GM19023 (cell line): ENCODE results near the gene TGFBI.

Experiments used
- ATAC-seq: cut with Tn5 transposase; IDR thresholded peaks from one replicate; pipeline ENCODE4 v1.9.1; 2021; ENCODE audit warnings: mild to moderate bottlenecking, moderate library complexity; ENCODE audit not compliant: unreplicated experiment

Gene TGFBI

GRCh38 chr5:136061630-136062365, 33.0 kb downstream of the TGFBI start:
- ATAC-seq, result no peak

DNA sequence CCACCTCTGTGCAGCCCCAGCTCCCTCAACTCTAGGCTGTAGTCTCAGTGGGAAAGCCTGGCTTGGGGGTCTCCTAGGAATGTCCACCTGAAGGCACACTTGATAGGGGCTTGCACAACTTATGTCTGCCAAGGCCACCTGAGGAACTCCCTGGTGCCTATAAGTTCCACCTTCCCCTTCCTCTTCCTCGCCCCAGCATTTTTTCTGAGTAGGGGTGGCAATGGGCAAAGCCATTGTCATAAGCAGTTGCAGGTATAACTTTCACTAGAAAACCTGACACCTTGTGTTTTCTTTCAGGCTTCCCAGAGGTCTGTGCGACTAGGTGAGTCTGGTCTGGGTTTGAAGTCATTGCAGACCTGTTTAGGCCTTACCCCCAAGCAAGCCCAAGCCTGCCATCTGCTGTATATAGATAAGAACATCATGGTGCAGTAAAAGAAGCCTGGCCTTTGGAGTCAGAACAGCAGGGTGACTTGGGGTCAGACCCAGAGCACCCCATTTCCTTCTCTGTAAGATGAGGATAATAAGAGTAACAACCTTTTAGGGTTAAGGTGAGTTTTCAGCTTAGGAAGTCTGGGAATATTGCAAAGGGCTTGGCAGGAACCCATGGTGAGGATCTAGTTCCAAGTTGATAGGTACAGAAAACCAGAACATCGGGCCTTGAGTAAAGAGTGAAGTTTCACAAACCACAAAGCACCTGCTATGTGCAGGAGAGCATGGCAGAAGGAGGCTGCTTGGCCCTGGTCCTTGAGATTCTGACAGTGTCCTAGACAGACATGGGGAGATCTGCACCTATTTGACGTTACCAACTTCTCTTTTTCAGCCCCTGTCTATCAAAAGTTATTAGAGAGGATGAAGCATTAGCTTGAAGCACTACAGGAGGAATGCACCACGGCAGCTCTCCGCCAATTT, 33.8 kb downstream of the TGFBI start:
- peak; percentile 76 for ATAC-seq

- no peak for ATAC-seq
Measured at GRCh38 chr5:136063778-136064465, 35.1 kb downstream of the TGFBI start.

GRCh38 chr5:136064510-136064909, 35.7 kb downstream of the TGFBI start:
- ATAC-seq, result no peak

GRCh38 chr5:136065588-136065987, 36.8 kb downstream of the TGFBI start:
- ATAC-seq, result no peak

DNA sequence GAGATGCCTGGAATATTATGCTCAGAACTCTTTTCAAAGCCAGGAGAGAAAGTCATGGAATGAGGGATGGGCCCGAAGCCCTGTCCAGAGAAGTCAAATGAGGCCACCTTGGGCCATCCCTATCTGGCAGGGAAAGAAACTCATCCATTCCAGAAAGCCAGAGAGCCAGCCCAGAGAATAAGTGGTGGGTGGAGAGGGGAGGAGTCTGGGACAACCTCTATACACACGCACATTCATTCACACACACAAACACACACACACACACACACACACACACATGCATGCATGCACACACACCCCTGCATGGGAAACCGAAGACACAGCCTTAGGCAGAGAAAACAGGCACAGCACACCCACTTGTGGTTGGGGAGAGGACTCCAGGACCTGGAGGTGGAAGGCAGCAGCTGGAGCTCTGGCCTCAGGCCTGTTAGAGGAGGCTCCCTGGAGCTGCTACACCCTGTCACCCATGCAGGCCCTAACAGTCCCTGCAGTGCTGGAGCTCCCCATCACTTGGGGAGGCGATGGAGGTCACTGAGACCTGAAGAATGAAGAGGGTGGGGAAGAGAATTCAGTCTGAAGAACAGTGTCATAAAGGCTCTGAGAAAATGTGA, 38.0 kb downstream of the TGFBI start:
- no peak for ATAC-seq

GRCh38 chr5:136067422-136067821, 38.6 kb downstream of the TGFBI start:
- ATAC-seq, result no peak

GRCh38 chr5:136070486-136071285, 41.9 kb downstream of the TGFBI start:
- ATAC-seq, result no peak

DNA sequence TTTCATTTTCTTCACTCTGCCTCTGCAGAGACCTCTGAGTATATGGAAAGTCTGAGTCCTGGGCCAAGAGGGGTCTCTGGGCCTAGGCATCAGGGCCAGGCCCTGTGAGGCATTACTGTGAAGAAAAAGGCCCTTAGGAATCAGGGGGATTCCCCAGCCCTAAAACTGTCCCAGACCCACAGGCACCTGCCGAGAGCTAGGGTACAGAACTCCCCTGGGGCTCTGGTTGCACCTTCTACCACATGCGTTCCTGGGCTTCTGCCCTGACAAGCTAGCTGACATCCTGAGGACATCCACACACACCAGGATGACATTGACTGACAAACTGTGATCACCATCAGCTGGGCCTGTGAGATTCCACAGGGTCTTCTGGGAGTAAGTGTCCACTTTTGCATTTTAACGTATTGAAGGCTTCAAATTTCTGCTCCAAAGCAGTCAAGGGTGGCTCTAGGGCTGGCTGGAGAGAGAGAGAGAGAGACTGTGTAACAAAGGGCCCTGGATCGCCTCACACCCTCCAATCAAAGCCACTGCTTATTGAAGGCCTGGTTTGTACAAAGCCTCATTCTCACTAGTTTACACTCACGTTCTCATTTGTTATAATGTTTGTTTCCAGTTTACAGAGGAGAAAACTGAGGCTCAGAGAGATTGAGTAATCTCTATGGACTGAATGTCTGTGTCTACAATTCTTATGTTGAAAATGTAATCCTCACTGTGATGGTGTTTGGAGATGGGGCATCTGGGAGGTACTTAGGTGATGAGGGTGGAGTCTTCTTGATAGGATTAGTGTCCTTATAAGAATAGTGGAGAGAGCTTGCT, 45.1 kb downstream of the TGFBI start:
- ATAC-seq, result peak; percentile 75

DNA sequence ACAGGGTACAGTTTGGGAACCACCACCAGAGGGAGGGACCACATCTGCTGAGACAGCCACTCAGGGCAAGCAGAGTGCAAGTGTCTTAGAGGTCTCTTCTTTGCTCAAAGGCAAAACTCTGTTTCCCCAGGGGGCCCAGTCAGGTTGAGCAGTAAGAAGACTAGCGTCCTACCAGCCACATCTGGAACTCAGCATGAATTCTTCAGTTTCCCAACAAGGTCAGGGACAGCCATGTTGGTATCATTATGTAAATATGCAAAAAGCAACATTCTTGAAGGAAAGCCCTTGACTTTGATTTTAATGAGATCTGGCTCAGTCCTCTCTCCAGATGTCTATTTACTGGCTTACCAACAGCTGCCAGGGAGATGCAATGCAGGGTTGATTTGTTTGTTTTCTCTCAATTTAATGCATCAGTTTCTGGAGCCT, 46.7 kb downstream of the TGFBI start:
- ATAC-seq, result no peak

DNA sequence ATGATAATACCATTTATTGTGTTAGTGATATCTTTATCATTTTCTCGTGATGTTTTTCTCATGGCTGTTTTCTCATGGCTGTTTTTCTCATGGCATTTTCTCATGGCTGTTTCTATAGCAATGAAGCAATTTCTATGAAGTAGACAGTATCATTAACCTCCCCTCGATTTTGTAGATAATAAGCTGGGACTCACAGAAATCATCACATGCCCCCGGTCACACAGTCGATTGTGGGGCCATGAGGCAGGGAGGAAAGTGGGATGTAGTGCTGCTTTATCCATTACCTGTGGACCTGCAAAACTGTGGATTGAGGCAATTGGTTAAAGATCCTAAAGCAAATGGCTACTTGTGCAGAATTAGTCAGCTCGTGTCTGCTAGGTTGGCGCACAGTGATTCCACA, 47.3 kb downstream of the TGFBI start:
- no peak for ATAC-seq

GRCh38 chr5:136076881-136077445, 48.2 kb downstream of the TGFBI start:
- no peak for ATAC-seq

DNA sequence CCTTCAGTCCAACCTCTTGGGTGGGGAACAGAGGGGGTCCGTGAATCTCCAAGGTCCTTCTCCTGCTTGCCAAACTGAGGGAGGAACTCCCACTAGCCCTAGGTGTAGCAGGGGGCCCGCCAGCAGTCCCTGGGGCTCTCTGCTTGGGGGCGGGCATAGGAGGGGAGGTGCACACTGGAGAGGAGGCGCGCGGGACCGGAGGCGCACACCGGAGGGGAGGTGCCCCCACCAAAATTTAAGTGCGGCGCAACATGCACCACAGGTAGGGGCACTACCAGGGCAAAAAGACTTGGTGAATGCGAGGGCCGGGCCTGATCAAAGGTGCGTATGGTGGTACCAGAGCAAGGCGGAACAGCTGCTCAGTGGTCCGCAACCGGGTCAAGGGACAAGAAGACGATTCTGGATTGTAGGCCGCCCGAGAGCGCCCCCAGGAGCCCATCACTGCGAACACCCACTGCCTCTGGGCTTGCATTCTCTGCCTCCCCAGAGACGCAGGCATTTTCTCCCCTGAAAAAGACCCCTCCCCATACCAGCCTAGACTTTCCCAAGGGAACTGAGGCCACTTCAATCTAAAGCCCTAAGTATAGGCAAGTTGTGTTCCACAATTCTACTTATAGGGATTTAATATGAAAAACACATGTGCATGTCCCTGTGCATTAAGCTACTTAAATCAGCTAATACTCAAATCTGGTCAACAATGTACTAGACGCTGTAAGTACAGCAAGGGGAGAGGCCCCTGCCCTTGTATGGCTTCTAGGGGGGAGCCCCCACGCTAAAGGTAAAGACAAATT, 50.6 kb downstream of the TGFBI start:
- no peak for ATAC-seq

GRCh38 chr5:136080113-136080482, 51.3 kb downstream of the TGFBI start:
- peak; percentile 4 for ATAC-seq

- ATAC-seq, result peak; percentile 91
Measured at GRCh38 chr5:136080483-136081216, 51.9 kb downstream of the TGFBI start.

- ATAC-seq, result no peak
Measured at GRCh38 chr5:136081217-136081591, 52.4 kb downstream of the TGFBI start.

DNA sequence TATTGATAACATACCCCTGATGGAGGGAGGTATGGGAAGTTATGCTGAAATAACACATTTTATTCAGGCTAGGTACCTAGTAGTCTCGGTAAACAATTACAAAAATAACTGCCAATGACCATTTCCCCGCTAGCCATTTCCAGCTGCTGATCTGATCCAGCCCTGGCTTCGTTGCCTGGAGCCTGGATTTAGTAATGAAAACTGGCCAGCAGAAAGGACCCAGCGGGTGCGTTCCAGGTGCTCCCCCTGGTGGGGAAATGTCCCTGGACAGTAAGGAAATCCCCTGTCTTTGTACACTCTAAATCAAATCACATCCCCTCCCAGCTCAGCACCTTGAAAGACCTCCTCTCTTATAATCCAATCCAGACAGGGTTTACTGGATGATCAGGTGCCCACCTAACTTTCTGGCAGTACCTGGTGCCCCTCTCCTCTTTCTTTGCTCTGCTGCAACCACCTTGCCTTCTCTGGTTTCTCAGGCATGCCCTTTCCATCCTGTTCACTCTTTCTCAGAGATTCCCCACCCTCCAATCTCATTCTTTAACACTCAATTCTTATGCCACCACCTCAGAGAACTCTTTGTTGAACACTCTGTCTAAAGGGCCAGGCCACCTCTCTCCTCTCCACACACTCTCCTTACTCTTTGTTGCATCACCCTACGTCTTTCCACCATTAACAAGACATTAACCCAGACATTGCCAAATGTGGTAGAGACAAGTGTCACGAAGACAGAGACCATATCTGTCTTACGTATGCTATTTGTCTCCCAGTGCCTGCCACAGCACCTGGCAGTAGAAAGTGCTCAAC, 53.8 kb downstream of the TGFBI start:
- ATAC-seq, result no peak
